GM12864 (cell line): ENCODE results near the gene TMEM59.
"Not testable (repeated sequence)": the region's sequence is repeated elsewhere in the genome, so short reads cannot be mapped to it uniquely, and the experiment has no call there.

Source experiments
- DNase-seq: peaks from one replicate; pipeline ENCODE4 v3.0.0-alpha.2; 2011; ENCODE audit warnings: low read depth
- H3K4me3 ChIP-seq: 2 replicates; pipeline ENCODE4 v1.5.1; 2011; ENCODE audit warnings: mild to moderate bottlenecking, low read depth, low read length, control low read depth
- CTCF ChIP-seq: IDR thresholded peaks from 2 replicates; pipeline ENCODE4 v1.5.1; 2011; ENCODE audit warnings: low read depth, mild to moderate bottlenecking, moderate library complexity, low read length, control low read depth, inconsistent platforms; ENCODE audit errors: missing control alignments

The TMEM59 gene

GRCh38 chr1:54053745-54054437 lies 887 bp upstream of the TMEM59 start:
- TF ChIP-seq CTCF = no peak
- DNase-seq = no peak

GRCh38 chr1:54052431-54052933 lies 522 bp downstream of the TMEM59 start:
- no peak for DNase-seq
- TF ChIP-seq CTCF = no peak
- H3K4me3 ChIP-seq = peak overlapping the region; percentile 78

More at GRCh38 chr1:54053745-54054437, 887 bp upstream of the TMEM59 start:
- peak overlapping the region; percentile 78 for H3K4me3 ChIP-seq

- TF ChIP-seq CTCF = no peak
- H3K4me3 ChIP-seq = peak overlapping the region; percentile 78
- DNase-seq = no peak
Observed at GRCh38 chr1:54051933-54052430, 1.0 kb downstream of the TMEM59 start.

GRCh38 chr1:54050435-54050834 lies 2.6 kb downstream of the TMEM59 start:
- DNase-seq, H3K4me3 ChIP-seq: not testable (repeated sequence)

- no peak overlapping the region for H3K4me3 ChIP-seq
- DNase-seq = no peak
- no peak for TF ChIP-seq CTCF
Observed at GRCh38 chr1:54047384-54048305, 5.4 kb downstream of the TMEM59 start.

- TF ChIP-seq CTCF = no peak
- H3K4me3 ChIP-seq = no peak overlapping the region
- DNase-seq = no peak
Observed at GRCh38 chr1:54046671-54047383, 6.2 kb downstream of the TMEM59 start.

GRCh38 chr1:54045496-54045895 lies 7.5 kb downstream of the TMEM59 start:
- DNase-seq = no peak
- TF ChIP-seq CTCF = no peak
- no peak overlapping the region for H3K4me3 ChIP-seq
